Activated T-cell treated with anti-CD3 and anti-CD28 coated beads, Interleukin-2, amount 50 U/mL, for 1 hour (primary cell): ENCODE measurements around the gene PICK1.
"Not testable (repeated sequence)": the region's sequence is repeated elsewhere in the genome, so short reads cannot be mapped to it uniquely, and the experiment has no call there.

ENCODE experiments used
- DNase-seq: peaks from one replicate; pipeline ENCODE4 v3.0.0-alpha.2; 2020

The PICK1 gene

GRCh38 chr22:38031491-38031890 lies 25.7 kb upstream of the PICK1 start:
- DNase-seq, result no peak

- no peak for DNase-seq
These were observed 24.3 kb upstream of the PICK1 start for GRCh38 chr22:38032681-38033521.

DNA sequence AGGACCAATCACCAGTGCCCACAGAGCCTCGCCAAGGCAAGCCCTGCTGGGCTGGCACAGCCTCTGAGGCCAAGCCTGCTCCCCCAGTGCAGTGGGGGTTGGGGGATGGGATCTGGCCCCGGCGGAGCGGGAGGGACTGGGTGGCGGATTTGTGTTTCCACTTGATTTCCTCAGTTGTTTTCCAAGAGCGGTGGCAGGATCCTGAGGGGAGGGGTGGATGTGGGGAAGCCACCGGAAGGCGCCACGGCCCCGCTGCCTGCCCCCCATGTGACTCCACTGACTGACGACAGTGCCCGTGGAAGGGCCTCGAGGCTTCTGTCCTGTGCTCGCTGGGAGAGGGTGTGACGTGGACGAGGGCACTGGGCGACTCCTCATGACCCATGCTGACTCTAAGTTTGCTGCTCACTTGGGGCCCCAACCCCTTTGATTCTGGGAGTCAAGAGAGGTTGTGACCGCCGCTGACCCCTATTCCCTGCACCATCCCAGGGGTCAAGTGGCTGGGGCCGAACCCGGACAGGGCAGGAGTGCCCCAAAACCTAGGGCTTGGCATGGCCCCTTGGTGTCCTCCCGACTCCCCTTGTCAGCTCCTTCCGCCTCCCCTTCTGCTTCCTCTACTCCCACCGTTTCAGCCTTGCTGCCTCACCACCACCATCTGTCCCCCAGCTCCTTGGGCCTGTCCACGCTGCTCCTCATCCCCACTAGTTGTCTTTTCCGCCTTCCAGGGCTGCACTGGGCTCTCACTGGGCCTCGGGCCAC lies 23.5 kb upstream of the PICK1 start:
- no peak for DNase-seq

DNA sequence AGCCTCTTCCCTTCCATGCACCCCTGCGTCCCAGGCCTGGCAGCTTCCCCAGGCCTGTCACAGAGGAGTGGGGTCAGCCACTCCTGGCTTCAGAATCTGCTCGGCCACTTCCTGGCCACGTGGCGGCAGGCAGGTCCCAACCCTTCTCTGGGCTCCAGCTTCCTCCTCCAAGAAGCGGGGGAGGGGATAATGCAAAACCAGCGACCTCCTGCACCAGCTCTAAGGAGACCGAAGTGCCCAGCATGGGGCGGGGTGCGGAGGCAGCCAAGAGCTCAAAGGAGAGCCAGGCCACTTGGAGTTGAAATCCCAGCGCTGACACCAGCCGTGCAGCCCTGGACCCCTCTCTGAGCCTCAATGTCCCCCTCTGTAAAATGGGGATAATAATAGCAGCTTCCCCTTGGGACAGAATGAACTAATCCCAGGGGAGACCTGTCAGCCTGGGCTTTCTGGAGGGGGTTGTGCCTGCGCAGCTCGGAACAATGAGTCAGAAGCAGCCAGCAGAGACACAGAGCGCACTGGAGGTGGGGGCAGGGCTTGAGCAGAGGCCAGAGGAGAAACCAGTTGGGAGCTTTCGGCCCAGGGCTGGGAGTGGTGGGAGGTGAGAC lies 22.8 kb upstream of the PICK1 start:
- no peak for DNase-seq

- DNase-seq, result no peak
These were observed 22.2 kb upstream of the PICK1 start for GRCh38 chr22:38034884-38035529.

- DNase-seq, result no peak
These were observed 21.7 kb upstream of the PICK1 start for GRCh38 chr22:38035530-38035885.

DNA sequence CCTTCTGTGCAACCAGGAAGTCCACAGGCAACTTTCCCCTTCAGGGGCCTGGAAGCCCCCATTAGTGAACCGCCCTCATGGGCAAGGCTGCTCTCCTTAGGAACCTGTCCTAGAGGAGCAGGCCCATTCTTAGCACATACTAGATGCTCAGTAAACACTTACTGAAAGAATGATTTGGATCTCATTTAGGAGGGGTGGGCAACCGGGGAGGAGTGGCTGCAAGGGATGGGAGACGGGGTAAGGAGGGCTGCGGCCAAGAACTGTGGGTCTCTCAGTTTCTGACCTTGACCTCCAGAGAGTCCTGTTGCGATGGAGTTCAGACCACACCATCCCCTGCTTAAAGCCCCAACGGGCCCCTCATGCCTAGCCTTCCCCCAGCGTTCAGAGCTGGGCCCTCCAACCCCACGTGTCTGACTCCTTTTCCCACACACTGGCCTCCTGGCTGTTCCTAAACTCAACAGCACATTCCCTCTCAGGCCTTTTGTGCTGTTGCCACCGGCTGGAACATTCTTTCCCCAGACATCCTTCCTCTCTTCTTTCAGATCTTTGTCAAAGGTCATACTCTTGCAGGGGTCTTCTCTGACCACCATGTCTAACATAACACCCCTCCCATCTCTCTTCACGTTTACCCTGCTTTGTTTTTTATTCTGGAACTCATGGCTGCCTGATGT lies 20.7 kb upstream of the PICK1 start:
- DNase-seq, result no peak

DNA sequence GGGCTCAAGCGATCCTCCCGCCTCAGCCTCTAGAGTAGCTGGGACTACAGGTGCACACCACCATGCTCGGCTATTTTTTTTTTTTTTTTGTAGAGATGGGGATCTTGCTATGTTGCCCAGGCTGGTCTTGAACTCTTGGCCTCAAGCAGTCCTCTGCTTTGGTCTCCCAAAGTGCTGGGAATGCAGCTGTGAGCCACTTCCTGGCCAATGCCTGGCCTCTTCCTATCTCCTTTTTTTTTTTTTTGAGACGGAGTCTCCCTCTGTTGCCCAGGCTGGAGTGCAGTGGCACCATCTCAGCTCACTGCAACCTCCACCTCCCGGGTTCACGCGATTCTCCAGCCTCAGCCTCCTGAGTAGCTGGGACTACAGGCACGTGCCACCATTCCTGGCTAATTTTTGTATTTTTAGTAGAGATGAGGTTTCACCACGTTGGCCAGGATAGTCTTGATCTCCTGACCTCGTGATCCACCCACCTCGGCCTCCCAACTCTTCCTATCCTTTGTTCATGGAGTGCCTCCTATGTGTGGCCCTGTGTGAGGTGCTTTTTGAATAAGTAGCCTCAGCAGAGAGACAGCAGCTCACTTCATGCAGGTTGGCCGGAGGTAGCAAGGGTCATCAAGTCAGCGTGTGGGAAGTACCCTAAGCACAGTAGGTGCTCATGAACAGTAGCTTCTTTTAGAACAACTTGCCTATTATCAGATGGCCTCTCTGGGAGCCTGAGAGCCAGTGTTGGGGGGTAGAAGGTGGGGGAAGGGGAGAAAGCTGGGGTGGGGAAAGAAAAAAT lies 19.6 kb upstream of the PICK1 start:
- not testable (repeated sequence) for DNase-seq

GRCh38 chr22:38038426-38038825 lies 18.8 kb upstream of the PICK1 start:
- DNase-seq, result no peak

- DNase-seq, result no peak
These were observed 18.1 kb upstream of the PICK1 start for GRCh38 chr22:38038890-38039812.

- DNase-seq, result no peak
These were observed 16.0 kb upstream of the PICK1 start for GRCh38 chr22:38040953-38041759.

- no peak for DNase-seq
These were observed 15.3 kb upstream of the PICK1 start for GRCh38 chr22:38041760-38042487.

DNA sequence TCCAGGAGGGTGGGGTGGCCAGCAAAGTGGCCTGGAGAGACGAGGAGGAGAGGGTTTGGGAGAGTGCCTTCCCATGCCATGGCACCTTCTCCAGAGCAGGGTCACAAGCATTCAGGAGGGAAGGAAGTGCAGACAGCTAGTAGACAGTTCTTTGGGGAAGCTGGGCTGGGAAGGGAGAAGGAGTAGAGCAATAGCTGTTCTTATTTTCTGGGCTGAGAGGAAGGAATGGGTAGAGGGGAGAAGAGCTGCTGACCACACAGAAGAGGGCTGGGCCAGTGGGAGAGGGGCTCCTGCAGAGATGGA lies 14.8 kb upstream of the PICK1 start:
- DNase-seq, result no peak

GRCh38 chr22:38043151-38044039 lies 13.8 kb upstream of the PICK1 start:
- DNase-seq, result no peak

GRCh38 chr22:38046070-38046748 lies 11.0 kb upstream of the PICK1 start:
- DNase-seq, result no peak

- no peak for DNase-seq
These were observed 7.2 kb upstream of the PICK1 start for GRCh38 chr22:38049812-38050619.

DNA sequence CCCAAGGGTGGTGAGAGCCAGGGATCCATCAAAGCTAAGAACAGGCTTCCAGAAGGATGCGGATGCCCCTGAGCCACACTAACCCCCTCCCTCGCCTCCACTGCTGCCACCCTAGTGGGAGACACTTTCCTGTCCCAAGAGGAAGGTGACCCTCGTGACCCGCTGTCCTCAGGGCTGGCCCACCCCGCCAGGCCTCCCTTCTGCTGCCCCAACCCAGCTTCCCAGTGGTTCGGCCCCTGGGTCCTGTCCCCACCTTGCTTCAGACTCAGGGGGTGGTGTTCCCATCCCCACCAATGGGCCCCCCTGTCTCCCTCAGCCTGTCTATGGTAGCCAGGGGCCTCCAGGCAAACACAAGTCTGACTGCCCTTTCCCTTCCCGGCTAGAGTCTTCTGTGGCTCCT lies 6.5 kb upstream of the PICK1 start:
- DNase-seq, result no peak
